ENCODE measurements around the gene CENPB.

GRCh38 chr20:3777381-3777715, 9.2 kb downstream of the CENPB start:
- no peak for TF ChIP-seq PBX3 (IDR thresholded peaks at IDR 0.05)
- TF ChIP-seq CTCF (IDR thresholded peaks at IDR 0.05), result no peak
- no peak for TF ChIP-seq RCOR1 (IDR thresholded peaks at IDR 0.05; ENCODE audit: low read length)
- TF ChIP-seq MEF2A (IDR thresholded peaks at IDR 0.05; ENCODE audit: borderline replicate concordance, low read depth), result no peak
- no peak for TF ChIP-seq TAF1 (IDR thresholded peaks at IDR 0.05; ENCODE audit: borderline replicate concordance, low read depth, low read length)
- TF ChIP-seq USF2 (IDR thresholded peaks at IDR 0.05; ENCODE audit: borderline replicate concordance, low read depth, low read length), result no peak
- no peak for TF ChIP-seq MAX (IDR thresholded peaks at IDR 0.05; ENCODE audit: low read depth)
- no peak for TF ChIP-seq MXI1 (IDR thresholded peaks at IDR 0.05; ENCODE audit: low read depth, low read length)
- TF ChIP-seq EP300 (IDR thresholded peaks at IDR 0.05; ENCODE audit: borderline replicate concordance in 1 of 2, low read depth in 1 of 2, low read length in 1 of 2), result no peak
- TF ChIP-seq RAD21 (IDR thresholded peaks at IDR 0.05; ENCODE audit: low read length), result no peak
- TF ChIP-seq FOSL2 (IDR thresholded peaks at IDR 0.05; ENCODE audit: borderline replicate concordance, low read depth), result no peak
- no peak for TF ChIP-seq POLR2AphosphoS5 (IDR thresholded peaks at IDR 0.05; ENCODE audit: low read depth, low read length)
- TF ChIP-seq TCF12 (IDR thresholded peaks at IDR 0.05), result no peak
- no peak for TF ChIP-seq NRF1 (IDR thresholded peaks at IDR 0.05; ENCODE audit: low read depth, low read length)
